Measurements from ENCODE around the gene HBA2. TPM values are rescaled to one million over a fixed set of nuclear protein-coding genes. Genes with fewer than 3 reads are reported as not detected.
A peak's percentile ranks its signal among the peaks of the same experiment; 100 is the strongest.
"Not testable (repeated sequence)": the region's sequence is repeated elsewhere in the genome, so short reads cannot be mapped to it uniquely, and the experiment has no call there.

Gene HBA2
- total RNA-seq, 1 donor from 2014 or later: 0.57 TPM

- DNase-seq (ENCODE audit: low spot score): no peak
- H3K27ac Mint-ChIP-seq: no peak overlapping the region
- intact Hi-C loops (cut with micrococcal nuclease): no loop called here
- H3K4me1 Mint-ChIP-seq (ENCODE audit: low read depth): no peaks in the 10 kb centered on the region
- H3K9me3 Mint-ChIP-seq: no peaks in the 10 kb centered on the region
- H3K36me3 Mint-ChIP-seq (ENCODE audit: low read depth): no peaks in the 10 kb centered on the region
- H3K27me3 Mint-ChIP-seq (ENCODE audit: insufficient read depth): peaks cover 21% of the 10 kb centered on the region
- no peak overlapping the region for H3K4me3 Mint-ChIP-seq
These were observed 27.9 kb upstream of the HBA2 start for GRCh38 chr16:144797-145252.

GRCh38 chr16:146646-147045 lies 26.0 kb upstream of the HBA2 start:
- Mint-ChIP-seq H3K4me1 (ENCODE audit: low read depth) (no peaks in the 10 kb centered on the region), H3K27me3 (ENCODE audit: insufficient read depth) (peaks cover 29% of the 10 kb centered on the region), H3K36me3 (ENCODE audit: low read depth) (no peaks in the 10 kb centered on the region), H3K9me3 (no peaks in the 10 kb centered on the region), H3K4me3 (no peak overlapping the region), H3K27ac (no peak overlapping the region)
- intact Hi-C loops (cut with micrococcal nuclease): no loop called here
- DNase-seq (ENCODE audit: low spot score): no peak

- H3K4me1 Mint-ChIP-seq (ENCODE audit: low read depth): no peaks in the 10 kb centered on the region
- no peaks in the 10 kb centered on the region for H3K36me3 Mint-ChIP-seq (ENCODE audit: low read depth)
- H3K27me3 Mint-ChIP-seq (ENCODE audit: insufficient read depth): peaks cover 34% of the 10 kb centered on the region
- H3K9me3 Mint-ChIP-seq: no peaks in the 10 kb centered on the region
- no peak overlapping the region for H3K4me3 Mint-ChIP-seq
- intact Hi-C loops (cut with micrococcal nuclease): no loop called here
- H3K27ac Mint-ChIP-seq: no peak overlapping the region
- no peak for DNase-seq (ENCODE audit: low spot score)
These were observed 23.5 kb upstream of the HBA2 start for GRCh38 chr16:149024-149660.

GRCh38 chr16:152141-153128 lies 20.2 kb upstream of the HBA2 start, which contains the start of gene HBZ:
HBZ (plus strand) TSS chr16:152644; CDS start chr16:152910, 266 bp downstream.
- H3K4me1 Mint-ChIP-seq (ENCODE audit: low read depth): peaks cover 6% of the 10 kb centered on the region
- H3K4me3 Mint-ChIP-seq: no peak within 1 kb of the TSS
- H3K36me3 Mint-ChIP-seq (ENCODE audit: low read depth): no peaks in the 10 kb centered on the region
- intact Hi-C loops (cut with micrococcal nuclease): no loop called here
- peaks cover 44% of the 10 kb centered on the region for H3K27me3 Mint-ChIP-seq (ENCODE audit: insufficient read depth)
- H3K9me3 Mint-ChIP-seq: no peaks in the 10 kb centered on the region
- DNase-seq (ENCODE audit: low spot score): no peak
- no peak within 1 kb of the TSS for H3K27ac Mint-ChIP-seq

- H3K27me3 Mint-ChIP-seq (ENCODE audit: insufficient read depth): peaks cover 44% of the 10 kb centered on the region
- H3K27ac Mint-ChIP-seq; H3K4me3 Mint-ChIP-seq; H3K36me3 Mint-ChIP-seq (ENCODE audit: low read depth); intact Hi-C loops (cut with micrococcal nuclease); DNase-seq (ENCODE audit: low spot score); H3K4me1 Mint-ChIP-seq (ENCODE audit: low read depth); H3K9me3 Mint-ChIP-seq: not testable (repeated sequence)
These were observed 19.6 kb upstream of the HBA2 start for GRCh38 chr16:153129-153521.

GRCh38 chr16:153550-154216 lies 19.0 kb upstream of the HBA2 start:
- intact Hi-C loops (cut with micrococcal nuclease): loop anchor here (2.0 kb wide), 1 partner anchor 13 kb away; no protein-coding TSS in a partner anchor
- peaks cover 46% of the 10 kb centered on the region for H3K27me3 Mint-ChIP-seq (ENCODE audit: insufficient read depth)
- not testable (repeated sequence) for H3K4me1 Mint-ChIP-seq (ENCODE audit: low read depth); H3K27ac Mint-ChIP-seq; DNase-seq (ENCODE audit: low spot score); H3K4me3 Mint-ChIP-seq; H3K36me3 Mint-ChIP-seq (ENCODE audit: low read depth); H3K9me3 Mint-ChIP-seq

- H3K4me1 Mint-ChIP-seq (ENCODE audit: low read depth): peaks cover 6% of the 10 kb centered on the region
- H3K9me3 Mint-ChIP-seq: no peaks in the 10 kb centered on the region
- H3K27ac Mint-ChIP-seq: peak overlapping the region; percentile 10
- H3K27me3 Mint-ChIP-seq (ENCODE audit: insufficient read depth): peaks cover 44% of the 10 kb centered on the region
- H3K4me3 Mint-ChIP-seq: peak overlapping the region; percentile 55
- no peaks in the 10 kb centered on the region for H3K36me3 Mint-ChIP-seq (ENCODE audit: low read depth)
- intact Hi-C loops (cut with micrococcal nuclease): loop anchor here (2.0 kb wide), 1 partner anchor 14 kb away; no protein-coding TSS in a partner anchor
- no peak for DNase-seq (ENCODE audit: low spot score)
These were observed 18.3 kb upstream of the HBA2 start for GRCh38 chr16:154217-155030.

GRCh38 chr16:155031-155398 lies 17.7 kb upstream of the HBA2 start:
- Mint-ChIP-seq H3K4me3 (peak overlapping the region; percentile 55), H3K36me3 (ENCODE audit: low read depth) (no peaks in the 10 kb centered on the region), H3K4me1 (ENCODE audit: low read depth) (peaks cover 6% of the 10 kb centered on the region), H3K9me3 (no peaks in the 10 kb centered on the region), H3K27me3 (ENCODE audit: insufficient read depth) (peaks cover 40% of the 10 kb centered on the region), H3K27ac (peak overlapping the region; percentile 10)
- intact Hi-C loops (cut with micrococcal nuclease): loop anchor here (2.0 kb wide), 1 partner anchor 14 kb away; no protein-coding TSS in a partner anchor
- no peak for DNase-seq (ENCODE audit: low spot score)

GRCh38 chr16:159136-159849 lies 13.4 kb upstream of the HBA2 start:
- Mint-ChIP-seq H3K36me3 (ENCODE audit: low read depth) (no peaks in the 10 kb centered on the region), H3K4me1 (ENCODE audit: low read depth) (peaks cover 6% of the 10 kb centered on the region), H3K4me3 (no peak overlapping the region), H3K27me3 (ENCODE audit: insufficient read depth) (peaks cover 40% of the 10 kb centered on the region), H3K9me3 (no peaks in the 10 kb centered on the region), H3K27ac (no peak overlapping the region)
- no peak for DNase-seq (ENCODE audit: low spot score)
- intact Hi-C loops (cut with micrococcal nuclease): no loop called here

GRCh38 chr16:160242-160641 lies 12.4 kb upstream of the HBA2 start:
- H3K9me3 Mint-ChIP-seq; H3K27ac Mint-ChIP-seq; H3K36me3 Mint-ChIP-seq (ENCODE audit: low read depth); DNase-seq (ENCODE audit: low spot score); H3K4me3 Mint-ChIP-seq; H3K4me1 Mint-ChIP-seq (ENCODE audit: low read depth); intact Hi-C loops (cut with micrococcal nuclease): not testable (repeated sequence)
- peaks cover 33% of the 10 kb centered on the region for H3K27me3 Mint-ChIP-seq (ENCODE audit: insufficient read depth)

- no peak for DNase-seq (ENCODE audit: low spot score)
- Mint-ChIP-seq H3K27ac (no peak overlapping the region), H3K4me1 (ENCODE audit: low read depth) (no peaks in the 10 kb centered on the region), H3K27me3 (ENCODE audit: insufficient read depth) (peaks cover 33% of the 10 kb centered on the region), H3K4me3 (no peak overlapping the region), H3K9me3 (no peaks in the 10 kb centered on the region), H3K36me3 (ENCODE audit: low read depth) (no peaks in the 10 kb centered on the region)
- intact Hi-C loops (cut with micrococcal nuclease): no loop called here
These were observed 11.9 kb upstream of the HBA2 start for GRCh38 chr16:160691-161190.
